GM12875 (cell line): ENCODE measurements around the gene HDGF.

Experiments
- H3K4me3 ChIP-seq: one replicate; pipeline ENCODE4 v1.5.1; 2011; ENCODE audit warnings: low read depth, low read length, control low read depth
- TF ChIP-seq, protein P1 (sequence below): IDR thresholded peaks from 2 replicates; pipeline ENCODE4 v1.5.1; 2011; ENCODE audit warnings: low read depth, mild to moderate bottlenecking, control low read depth, inconsistent platforms, low read length, moderate library complexity, borderline replicate concordance; ENCODE audit not compliant: insufficient read depth

HDGF gene

DNA sequence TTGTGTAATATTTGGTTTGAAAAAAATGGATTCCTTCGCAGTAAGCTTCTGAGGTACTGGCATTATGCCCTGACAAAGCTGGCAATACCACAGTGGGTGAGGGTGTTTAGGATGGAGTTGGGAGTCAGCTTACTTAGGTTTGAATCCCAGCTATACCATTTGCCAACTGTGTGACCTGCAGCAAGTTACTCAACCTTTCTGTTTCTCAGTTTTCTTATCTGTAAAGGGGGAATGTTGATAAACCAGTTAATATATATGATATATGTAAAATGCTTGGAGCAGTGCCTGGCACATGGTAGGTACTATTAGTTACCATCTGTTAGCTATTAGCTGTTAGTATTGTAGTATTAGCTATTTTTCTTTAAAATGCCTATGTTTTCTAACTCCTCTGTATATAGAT lies 4.9 kb upstream of the HDGF start:
- no peak overlapping the region for H3K4me3 ChIP-seq
- TF ChIP-seq, protein P1, sequence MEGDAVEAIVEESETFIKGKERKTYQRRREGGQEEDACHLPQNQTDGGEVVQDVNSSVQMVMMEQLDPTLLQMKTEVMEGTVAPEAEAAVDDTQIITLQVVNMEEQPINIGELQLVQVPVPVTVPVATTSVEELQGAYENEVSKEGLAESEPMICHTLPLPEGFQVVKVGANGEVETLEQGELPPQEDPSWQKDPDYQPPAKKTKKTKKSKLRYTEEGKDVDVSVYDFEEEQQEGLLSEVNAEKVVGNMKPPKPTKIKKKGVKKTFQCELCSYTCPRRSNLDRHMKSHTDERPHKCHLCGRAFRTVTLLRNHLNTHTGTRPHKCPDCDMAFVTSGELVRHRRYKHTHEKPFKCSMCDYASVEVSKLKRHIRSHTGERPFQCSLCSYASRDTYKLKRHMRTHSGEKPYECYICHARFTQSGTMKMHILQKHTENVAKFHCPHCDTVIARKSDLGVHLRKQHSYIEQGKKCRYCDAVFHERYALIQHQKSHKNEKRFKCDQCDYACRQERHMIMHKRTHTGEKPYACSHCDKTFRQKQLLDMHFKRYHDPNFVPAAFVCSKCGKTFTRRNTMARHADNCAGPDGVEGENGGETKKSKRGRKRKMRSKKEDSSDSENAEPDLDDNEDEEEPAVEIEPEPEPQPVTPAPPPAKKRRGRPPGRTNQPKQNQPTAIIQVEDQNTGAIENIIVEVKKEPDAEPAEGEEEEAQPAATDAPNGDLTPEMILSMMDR: no peak

DNA sequence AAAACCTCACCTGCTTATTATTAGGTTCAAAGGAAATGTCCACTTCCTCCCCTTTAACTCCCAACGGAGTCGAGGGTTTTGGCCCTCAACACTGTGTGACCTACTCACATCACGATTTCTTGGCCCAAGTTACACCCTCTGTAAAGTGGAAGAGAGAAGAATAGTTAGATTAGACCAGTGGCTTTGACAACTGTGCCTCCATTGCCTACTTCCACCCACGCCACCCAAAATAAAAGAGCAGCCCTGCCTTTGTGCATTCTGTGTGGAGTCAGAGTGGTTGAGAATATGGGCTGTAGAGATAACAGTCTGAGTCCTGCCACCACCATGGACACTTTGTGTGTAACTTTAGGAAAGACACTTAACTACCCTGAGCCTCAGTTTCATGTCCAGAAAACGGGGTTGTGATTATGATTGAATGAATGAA lies 4.1 kb upstream of the HDGF start:
- TF ChIP-seq, protein P1: no peak
- H3K4me3 ChIP-seq: no peak overlapping the region

DNA sequence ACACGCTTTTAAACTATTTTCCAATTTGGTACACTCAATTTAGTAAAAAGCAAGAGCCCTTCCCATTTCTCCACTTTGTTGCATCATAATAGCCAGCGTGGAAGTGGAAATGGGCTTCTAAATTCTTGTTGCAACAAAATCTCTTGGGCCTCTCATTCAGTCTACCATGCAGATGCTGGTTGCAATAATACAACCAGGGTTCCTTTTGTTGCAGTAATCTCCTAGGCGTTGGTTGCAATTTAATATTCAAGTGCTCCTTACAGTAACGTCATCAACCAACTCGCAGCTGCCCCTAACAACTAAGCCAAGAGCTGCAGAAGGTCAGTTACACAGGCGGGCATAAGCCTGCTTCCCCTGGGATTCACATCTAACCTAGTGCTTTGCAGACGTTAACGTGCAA lies 2.7 kb upstream of the HDGF start:
- TF ChIP-seq, protein P1: no peak
- no peak overlapping the region for H3K4me3 ChIP-seq

DNA sequence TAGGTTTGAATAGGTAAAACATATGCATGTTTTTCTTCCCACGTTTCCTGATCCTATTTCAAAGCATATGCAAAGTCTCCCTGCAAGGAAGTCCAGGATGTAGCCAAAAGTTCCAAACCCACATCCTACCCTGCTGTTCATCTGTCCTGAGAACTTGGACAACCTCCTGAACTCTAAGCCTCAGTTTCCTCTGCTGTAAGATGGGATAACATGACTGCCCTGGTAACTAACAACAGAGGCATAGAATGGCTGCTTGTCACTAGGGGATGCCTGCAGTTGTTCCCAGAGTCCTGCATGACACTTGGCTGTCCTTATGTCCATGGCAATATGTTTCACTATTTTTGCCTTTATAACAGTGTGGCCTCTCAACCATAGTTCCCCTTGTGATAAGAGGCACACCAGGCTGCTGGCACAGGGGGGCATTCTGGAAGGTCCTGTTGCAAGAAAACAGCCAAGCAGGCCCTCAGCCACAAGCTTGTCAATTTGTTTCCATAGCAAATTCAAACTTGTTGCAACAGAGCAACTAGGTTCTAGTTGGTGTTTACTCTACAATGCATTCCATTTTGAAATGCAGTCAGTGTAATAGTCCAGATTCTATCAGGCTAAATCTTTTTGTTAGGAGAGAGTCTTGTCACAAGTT lies 1.5 kb upstream of the HDGF start:
- peak overlapping the region; percentile 80 for H3K4me3 ChIP-seq
- TF ChIP-seq, protein P1: no peak

DNA sequence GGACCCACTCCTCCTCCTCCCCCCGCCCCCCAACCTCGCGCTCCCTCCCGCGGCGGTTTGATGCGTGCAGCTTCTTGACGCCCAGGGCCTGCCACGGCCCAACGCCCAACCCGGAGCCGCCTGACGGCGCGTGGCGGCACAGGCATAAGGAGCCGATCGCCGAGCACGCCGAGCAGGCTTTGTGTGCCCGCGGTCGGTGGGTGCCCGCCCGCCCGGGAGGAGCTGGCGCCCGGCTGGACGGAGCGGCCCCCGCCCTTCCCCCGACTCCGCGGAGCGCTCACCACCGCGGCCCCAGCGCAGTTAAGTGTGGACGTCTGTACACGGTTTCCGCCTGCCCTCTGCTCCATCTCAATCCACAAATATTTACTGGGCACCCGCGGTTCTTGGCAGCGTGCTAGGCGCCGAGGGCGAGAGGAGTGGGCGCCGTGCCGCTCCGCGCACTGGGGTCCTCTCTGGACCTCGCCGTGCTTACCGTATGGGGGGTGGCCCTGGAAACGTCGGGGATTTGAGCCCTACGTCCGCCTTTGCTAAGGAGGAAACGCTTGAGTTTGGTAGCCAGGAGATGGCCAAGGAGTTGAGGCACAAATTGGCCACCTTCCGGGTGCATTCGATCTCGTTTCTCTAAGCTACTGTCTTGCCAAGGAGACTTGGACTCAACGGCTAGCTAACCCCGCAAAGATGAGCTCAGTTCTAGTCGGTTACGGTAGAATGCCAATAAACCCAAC lies 444 bp upstream of the HDGF start:
- TF ChIP-seq, protein P1: no peak
- peak overlapping the region; percentile 80 for H3K4me3 ChIP-seq

DNA sequence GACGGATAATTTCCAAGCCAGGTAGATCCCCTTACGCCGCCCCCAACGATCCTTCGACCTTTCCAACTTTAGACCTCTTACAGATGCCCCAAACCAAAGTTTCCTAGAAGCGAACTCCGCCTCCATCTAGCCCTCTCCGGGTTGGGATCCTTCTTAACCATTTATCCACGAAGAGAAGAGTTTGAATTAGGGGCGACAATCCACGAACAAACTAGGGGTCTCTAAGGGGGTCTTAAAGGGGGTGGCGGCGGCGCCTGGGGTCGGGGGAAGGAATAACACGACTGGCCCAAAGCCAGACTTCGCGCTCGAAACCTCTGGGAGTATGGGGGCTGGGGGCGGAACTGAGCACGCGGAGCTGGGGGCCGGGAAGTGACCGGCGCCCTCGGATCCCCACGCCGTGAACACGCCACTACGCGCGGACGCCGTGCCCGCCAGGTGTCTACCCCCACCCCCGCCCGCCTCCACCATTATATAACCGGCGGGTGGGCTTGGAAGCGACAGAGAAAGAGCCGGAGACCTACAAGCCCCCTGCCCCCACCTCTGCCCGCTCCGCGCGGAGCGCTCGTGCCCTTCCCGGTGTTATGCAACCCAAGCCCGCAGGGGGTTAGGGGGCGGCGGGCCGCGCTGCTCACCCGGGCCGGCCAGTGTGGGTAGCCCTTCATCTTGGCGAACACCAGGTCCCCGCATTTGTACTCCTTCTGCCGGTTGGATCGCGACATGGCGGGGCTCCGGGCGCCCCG lies 594 bp downstream of the HDGF start:
- peak overlapping the region; percentile 80 for H3K4me3 ChIP-seq
- TF ChIP-seq, protein P1: peak; percentile 20; the same call in 1 of the 2 replicates
